HEK293 (cell line): ENCODE data around the gene TCF15.

Source experiments
- MZF1 ChIP-seq: fragments of 450-650 bp; formaldehyde crosslinking; IDR thresholded peaks from 2 replicates; pipeline ENCODE4 v1.5.1; 2017; ENCODE audit warnings: missing biosample characterization, missing genetic modification characterization, borderline replicate concordance
- SCRT1 ChIP-seq: fragments of 450-650 bp; formaldehyde crosslinking; IDR thresholded peaks from 2 replicates; pipeline ENCODE4 v1.5.1; 2016; ENCODE audit warnings: missing biosample characterization, missing genetic modification characterization, borderline replicate concordance
- SETDB1 ChIP-seq: IDR thresholded peaks from one replicate; pipeline ENCODE4 v1.6.1; 2017; ENCODE audit warnings: mild to moderate bottlenecking, low read length, moderate library complexity, mixed read lengths; ENCODE audit not compliant: insufficient read length
- ZNF830 ChIP-seq: fragments of 450-650 bp; IDR thresholded peaks from 2 replicates; pipeline ENCODE4 v1.5.0; 2018; ENCODE audit warnings: missing biosample characterization, missing genetic modification characterization, low read depth, mild to moderate bottlenecking, moderate library complexity
- TF ChIP-seq, protein P1 (sequence below): fragments of 450-650 bp; formaldehyde crosslinking; IDR thresholded peaks from 2 replicates; pipeline ENCODE4 v1.5.1; 2016; ENCODE audit warnings: missing biosample characterization, missing genetic modification characterization
- TF ChIP-seq, protein P2 (sequence below): fragments of 450-650 bp; formaldehyde crosslinking; IDR thresholded peaks from 2 replicates; pipeline ENCODE4 v1.5.1; 2016; ENCODE audit warnings: missing biosample characterization, missing genetic modification characterization

DNA sequence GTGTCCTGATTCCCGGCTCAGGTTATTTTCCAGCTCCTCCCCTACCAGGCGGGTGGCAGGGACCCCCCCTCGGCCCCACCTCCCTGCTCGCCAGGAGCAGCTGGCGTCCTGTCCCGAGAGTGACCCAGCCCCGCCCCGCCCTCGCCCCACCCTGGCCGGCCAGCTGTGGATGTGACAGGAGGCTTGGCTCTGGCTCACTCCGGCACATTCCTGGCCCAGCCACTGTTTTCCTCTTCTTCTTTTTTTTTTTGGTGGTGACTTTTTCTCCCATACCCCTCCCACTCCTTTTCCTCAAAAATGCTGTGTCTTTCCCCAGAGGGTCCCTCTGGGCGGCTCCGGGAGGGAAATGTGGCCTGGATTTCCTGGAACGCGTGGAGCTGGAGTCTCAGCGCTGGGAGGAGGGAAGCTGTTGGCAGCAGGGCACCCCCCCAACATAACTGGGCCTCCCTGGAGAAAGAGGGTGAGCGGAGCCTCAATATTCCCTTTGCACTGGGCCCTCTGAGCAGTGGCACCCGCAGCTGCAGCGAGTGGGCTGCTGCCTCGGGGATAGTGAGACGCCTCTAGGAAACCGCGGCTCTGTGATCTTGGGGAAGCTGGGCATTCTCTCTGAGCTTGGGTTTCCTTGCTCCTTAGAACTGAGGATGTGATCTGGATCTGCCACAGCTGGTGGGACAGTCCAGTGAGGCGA lies 38.2 kb downstream of the TCF15 start:
- TF ChIP-seq, protein P1, sequence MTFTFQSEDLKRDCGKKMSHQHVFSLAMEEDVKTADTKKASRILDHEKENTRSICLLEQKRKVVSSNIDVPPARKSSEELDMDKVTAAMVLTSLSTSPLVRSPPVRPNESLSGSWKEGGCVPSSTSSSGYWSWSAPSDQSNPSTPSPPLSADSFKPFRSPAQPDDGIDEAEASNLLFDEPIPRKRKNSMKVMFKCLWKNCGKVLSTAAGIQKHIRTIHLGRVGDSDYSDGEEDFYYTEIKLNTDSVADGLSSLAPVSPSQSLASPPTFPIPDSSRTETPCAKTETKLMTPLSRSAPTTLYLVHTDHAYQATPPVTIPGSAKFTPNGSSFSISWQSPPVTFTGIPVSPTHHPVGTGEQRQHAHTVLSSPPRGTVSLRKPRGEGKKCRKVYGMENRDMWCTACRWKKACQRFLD (tag by site-specific recombination), result no peak
- TF ChIP-seq ZNF830 (tag by site-specific recombination), result no peak
- no peak for TF ChIP-seq MZF1 (tag by site-specific recombination)
- TF ChIP-seq, protein P2, sequence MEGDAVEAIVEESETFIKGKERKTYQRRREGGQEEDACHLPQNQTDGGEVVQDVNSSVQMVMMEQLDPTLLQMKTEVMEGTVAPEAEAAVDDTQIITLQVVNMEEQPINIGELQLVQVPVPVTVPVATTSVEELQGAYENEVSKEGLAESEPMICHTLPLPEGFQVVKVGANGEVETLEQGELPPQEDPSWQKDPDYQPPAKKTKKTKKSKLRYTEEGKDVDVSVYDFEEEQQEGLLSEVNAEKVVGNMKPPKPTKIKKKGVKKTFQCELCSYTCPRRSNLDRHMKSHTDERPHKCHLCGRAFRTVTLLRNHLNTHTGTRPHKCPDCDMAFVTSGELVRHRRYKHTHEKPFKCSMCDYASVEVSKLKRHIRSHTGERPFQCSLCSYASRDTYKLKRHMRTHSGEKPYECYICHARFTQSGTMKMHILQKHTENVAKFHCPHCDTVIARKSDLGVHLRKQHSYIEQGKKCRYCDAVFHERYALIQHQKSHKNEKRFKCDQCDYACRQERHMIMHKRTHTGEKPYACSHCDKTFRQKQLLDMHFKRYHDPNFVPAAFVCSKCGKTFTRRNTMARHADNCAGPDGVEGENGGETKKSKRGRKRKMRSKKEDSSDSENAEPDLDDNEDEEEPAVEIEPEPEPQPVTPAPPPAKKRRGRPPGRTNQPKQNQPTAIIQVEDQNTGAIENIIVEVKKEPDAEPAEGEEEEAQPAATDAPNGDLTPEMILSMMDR (tag by site-specific recombination), result no peak
- TF ChIP-seq SETDB1, result no peak
- no peak for TF ChIP-seq SCRT1 (tag by site-specific recombination)
